Stimulated activated naive CD8-positive, alpha-beta T cell treated with anti-CD3 and anti-CD28 coated beads, Interleukin-15, Interleukin-2, amounts not matched to agents 100 ng/mL and 50 ng/mL, for 24 hours (primary cell): ENCODE data around the gene RBP7.
"Not testable (repeated sequence)": the region's sequence is repeated elsewhere in the genome, so short reads cannot be mapped to it uniquely, and the experiment has no call there.

Source experiments
- H3K27ac Mint-ChIP-seq: one replicate; pipeline ENCODE4 v1.8.0; 2021; ENCODE audit warnings: mild to moderate bottlenecking, mixed read lengths
- H3K27me3 Mint-ChIP-seq: one replicate; pipeline ENCODE4 v1.8.0; 2021; ENCODE audit warnings: mixed read lengths
- H3K36me3 Mint-ChIP-seq: one replicate; pipeline ENCODE4 v1.8.0; 2021; ENCODE audit warnings: low read depth, mixed read lengths
- H3K4me1 Mint-ChIP-seq: one replicate; pipeline ENCODE4 v1.8.0; 2021; ENCODE audit warnings: low read depth, mixed read lengths
- H3K4me3 Mint-ChIP-seq: one replicate; pipeline ENCODE4 v1.8.0; 2021; ENCODE audit warnings: mild to moderate bottlenecking, mixed read lengths
- H3K9me3 Mint-ChIP-seq: one replicate; pipeline ENCODE4 v1.8.0; 2021; ENCODE audit warnings: mixed read lengths

The RBP7 gene

DNA sequence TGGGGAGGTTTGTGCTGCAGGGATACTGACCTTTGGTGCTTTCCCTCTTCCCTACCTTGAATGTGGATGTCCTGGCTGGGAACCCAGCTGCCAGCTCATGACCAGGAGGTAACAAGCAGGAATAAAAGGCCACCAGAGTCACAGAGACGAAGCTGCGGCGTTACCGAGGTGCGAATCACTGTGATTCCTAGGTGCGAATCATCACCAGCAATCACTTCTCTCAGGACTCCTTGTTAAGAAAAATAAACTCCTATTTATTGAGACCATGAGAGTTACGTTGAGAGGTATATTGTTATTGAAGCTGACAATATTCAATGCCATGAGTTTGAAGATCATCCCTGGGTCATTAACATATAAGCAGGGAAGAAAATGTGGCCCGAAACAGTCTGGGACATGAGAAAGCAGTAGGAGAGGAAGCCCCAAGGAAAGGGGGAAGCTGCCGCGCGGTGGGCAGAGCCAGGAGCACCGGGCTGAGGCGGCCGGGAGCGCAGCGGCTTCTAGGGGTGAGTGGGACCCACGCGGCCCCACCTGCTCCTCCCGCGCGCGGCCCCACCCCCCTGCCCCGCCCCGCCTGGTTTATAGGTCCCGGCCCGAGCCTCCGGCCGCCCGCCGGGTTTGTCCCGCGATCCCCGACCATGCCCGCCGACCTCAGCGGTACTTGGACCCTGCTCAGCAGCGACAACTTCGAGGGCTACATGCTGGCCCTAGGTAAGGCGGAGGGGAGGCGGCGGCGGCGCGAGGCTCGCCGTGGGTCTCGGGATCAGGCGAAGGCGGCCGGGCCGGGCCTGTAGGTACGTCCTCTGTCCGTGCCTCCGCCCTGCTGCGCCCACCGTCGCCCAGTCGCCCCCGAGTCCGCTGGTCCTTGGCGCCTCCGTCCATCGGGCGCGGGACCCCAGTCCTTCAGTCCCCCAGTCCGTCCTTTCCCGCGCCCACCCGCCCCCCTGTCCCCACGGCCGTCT lies at the start of gene RBP7:
Gene RBP7, plus strand, starts transcription at position 605 of the 959 bp plus-strand sequence. Its CDS starts 31 bp downstream, at position 636.
- H3K36me3 Mint-ChIP-seq = no peaks in the 10 kb centered on the region
- H3K4me1 Mint-ChIP-seq = peaks cover 8% of the 10 kb centered on the region
- peaks cover 4% of the 10 kb centered on the region for H3K9me3 Mint-ChIP-seq
- peaks cover 35% of the 10 kb centered on the region for H3K27me3 Mint-ChIP-seq
- no peak within 1 kb of the TSS for H3K27ac Mint-ChIP-seq
- H3K4me3 Mint-ChIP-seq = peak within 1 kb of the TSS; percentile 75

DNA sequence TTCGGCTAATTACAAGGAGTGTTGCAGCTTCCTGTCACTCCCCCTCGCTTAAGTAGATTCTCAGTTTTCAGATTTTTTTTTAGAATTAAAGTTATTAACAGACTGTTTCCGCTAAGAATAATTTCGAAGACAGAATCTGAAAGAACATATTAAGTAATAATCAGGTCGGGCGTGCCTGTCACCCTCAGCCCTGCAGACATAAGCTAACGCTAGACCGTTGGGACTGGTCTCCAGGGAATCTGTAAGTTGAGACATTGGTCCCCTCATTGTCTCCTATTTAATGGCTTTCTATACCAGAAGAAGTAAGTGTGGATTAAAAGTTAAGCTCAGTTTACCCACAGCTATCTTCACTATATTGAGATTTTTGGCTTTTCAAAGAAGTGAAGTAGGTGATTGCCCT lies 39.3 kb upstream of the RBP7 start:
- H3K27me3 Mint-ChIP-seq = no peaks in the 10 kb centered on the region
- no peak overlapping the region for H3K4me3 Mint-ChIP-seq
- H3K27ac Mint-ChIP-seq = no peak overlapping the region
- no peaks in the 10 kb centered on the region for H3K9me3 Mint-ChIP-seq
- peaks cover 5% of the 10 kb centered on the region for H3K36me3 Mint-ChIP-seq
- no peaks in the 10 kb centered on the region for H3K4me1 Mint-ChIP-seq

GRCh38 chr1:9960011-9960410 lies 37.0 kb upstream of the RBP7 start:
- Mint-ChIP-seq H3K4me3 (no peak overlapping the region), H3K36me3 (peaks cover 8% of the 10 kb centered on the region)

DNA sequence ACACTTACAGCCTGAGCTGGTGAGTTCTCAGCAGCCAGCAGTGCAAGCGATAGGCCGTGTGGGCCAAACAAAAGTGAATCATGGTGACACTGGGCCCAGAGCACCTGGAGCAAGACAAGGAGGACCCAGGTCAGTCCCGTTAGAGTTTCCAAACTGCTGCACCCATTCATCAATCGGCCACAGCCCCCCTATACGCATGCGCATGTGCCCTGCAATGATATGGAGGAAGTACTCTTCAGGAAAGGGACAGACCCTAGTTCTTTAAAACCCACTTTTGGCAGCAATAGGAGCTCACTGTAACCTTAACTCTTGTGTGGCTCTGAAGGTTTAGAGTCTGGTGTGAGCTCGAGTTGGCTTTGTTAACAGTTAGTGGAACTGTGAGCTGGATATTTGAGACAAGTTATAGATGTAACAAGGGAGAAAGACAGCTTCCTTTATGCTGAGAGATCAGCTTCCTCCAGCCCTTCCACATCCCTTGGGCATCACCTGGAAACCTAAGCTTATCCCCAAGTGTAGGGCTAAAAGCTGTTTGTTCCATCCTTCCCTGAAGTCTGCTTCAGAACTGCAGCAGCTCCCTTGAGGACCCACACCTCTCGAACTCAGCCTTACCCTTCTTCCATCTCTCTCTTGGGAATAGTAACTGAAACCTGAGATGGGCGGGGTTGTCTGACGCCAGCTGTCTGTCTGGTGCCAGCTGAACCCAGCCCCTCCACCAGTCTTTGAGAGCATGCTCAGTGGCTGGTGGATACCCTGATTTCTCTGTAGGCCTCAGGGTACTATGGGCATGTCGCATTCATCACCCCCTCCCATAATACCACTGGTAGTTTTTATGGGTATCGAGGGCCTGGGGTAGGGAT lies 36.1 kb upstream of the RBP7 start:
- Mint-ChIP-seq H3K27me3 (no peaks in the 10 kb centered on the region), H3K4me1 (no peaks in the 10 kb centered on the region)

More at GRCh38 chr1:9960011-9960410, 37.0 kb upstream of the RBP7 start:
- no peaks in the 10 kb centered on the region for H3K9me3 Mint-ChIP-seq
- H3K4me1 Mint-ChIP-seq = no peaks in the 10 kb centered on the region
- no peaks in the 10 kb centered on the region for H3K27me3 Mint-ChIP-seq
- H3K27ac Mint-ChIP-seq = no peak overlapping the region

GRCh38 chr1:9984253-9984652 lies 12.8 kb upstream of the RBP7 start:
- no peak overlapping the region for H3K4me3 Mint-ChIP-seq
- no peaks in the 10 kb centered on the region for H3K27me3 Mint-ChIP-seq
- no peaks in the 10 kb centered on the region for H3K9me3 Mint-ChIP-seq
- peaks cover 15% of the 10 kb centered on the region for H3K36me3 Mint-ChIP-seq
- H3K4me1 Mint-ChIP-seq = no peaks in the 10 kb centered on the region
- no peak overlapping the region for H3K27ac Mint-ChIP-seq

More for the DNA sequence above, 36.1 kb upstream of the RBP7 start:
- Mint-ChIP-seq H3K4me3 (no peak overlapping the region), H3K9me3 (no peaks in the 10 kb centered on the region), H3K27ac (no peak overlapping the region), H3K36me3 (peaks cover 3% of the 10 kb centered on the region)

GRCh38 chr1:9985001-9985400 lies 12.0 kb upstream of the RBP7 start:
- Mint-ChIP-seq H3K36me3 (peaks cover 15% of the 10 kb centered on the region), H3K4me1 (no peaks in the 10 kb centered on the region), H3K4me3 (no peak overlapping the region), H3K9me3 (no peaks in the 10 kb centered on the region), H3K27me3 (no peaks in the 10 kb centered on the region), H3K27ac (no peak overlapping the region)

DNA sequence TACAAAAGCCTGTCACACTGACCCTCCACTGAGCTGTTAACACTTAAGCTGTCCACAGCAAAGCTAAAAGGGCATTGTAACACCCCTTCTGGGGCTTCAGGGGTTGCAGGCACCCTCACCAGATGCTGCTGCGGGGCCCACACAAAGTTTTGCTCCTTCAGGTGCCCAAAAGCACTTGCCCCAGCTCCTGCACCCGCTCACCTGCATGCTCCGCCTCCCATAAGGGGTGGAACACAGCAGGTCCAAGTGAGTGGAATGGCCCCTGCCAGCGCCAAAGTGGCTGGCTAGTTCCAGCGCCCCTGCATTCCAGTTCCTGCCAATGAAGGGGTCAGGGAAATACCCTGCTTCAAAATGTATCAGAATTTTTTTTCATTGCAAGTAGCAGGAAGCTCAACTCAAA lies 7.3 kb upstream of the RBP7 start:
- peaks cover 9% of the 10 kb centered on the region for H3K27me3 Mint-ChIP-seq
- H3K9me3 Mint-ChIP-seq = no peaks in the 10 kb centered on the region
- no peaks in the 10 kb centered on the region for H3K4me1 Mint-ChIP-seq
- peaks cover 4% of the 10 kb centered on the region for H3K36me3 Mint-ChIP-seq
- no peak overlapping the region for H3K27ac Mint-ChIP-seq
- H3K4me3 Mint-ChIP-seq = no peak overlapping the region

DNA sequence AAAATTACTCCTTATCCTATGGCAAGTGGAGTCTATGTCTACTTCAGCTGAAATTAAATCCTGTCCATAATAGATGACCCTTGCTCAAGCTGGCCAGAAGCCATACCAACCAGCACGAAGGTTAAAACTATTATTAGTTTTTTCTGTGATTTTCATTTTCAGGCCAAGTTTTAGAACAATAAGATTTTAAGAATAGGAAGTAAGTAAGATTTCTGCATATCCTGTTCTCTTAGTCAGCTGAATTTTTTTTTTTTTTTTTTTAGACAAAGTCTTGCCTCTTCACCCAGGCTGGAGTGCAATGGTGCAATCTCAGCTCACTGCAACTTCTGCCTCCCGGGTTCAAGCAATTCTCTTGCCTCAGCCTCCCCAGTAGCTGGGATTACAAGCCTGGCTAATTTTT lies 6.1 kb upstream of the RBP7 start:
- Mint-ChIP-seq H3K4me3 (no peak overlapping the region), H3K27me3 (peaks cover 9% of the 10 kb centered on the region), H3K9me3 (no peaks in the 10 kb centered on the region), H3K27ac (no peak overlapping the region), H3K36me3 (no peaks in the 10 kb centered on the region), H3K4me1 (no peaks in the 10 kb centered on the region)

DNA sequence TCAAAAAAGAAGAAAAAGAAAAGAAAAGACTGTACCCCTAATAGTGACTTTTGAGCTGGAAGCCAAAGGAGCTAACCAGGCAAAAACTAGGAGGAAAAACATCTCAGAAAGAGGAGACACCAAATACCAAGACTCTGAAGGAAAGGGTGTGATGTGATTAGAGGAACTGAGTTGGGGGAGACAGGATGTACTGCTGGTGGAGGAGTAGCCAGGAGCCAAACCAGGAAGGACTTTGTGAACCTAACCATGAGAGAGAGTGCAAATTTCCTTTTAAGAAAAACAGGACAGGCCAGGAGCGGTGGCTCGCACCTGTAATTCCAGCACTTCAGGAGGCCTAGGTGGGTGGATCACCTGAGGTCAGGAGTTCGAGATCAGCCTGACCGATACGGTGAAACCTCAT lies 4.1 kb upstream of the RBP7 start:
- Mint-ChIP-seq H3K4me1 (peaks cover 6% of the 10 kb centered on the region), H3K27ac (no peak overlapping the region), H3K27me3 (peaks cover 17% of the 10 kb centered on the region), H3K9me3 (no peaks in the 10 kb centered on the region), H3K4me3 (no peak overlapping the region), H3K36me3 (no peaks in the 10 kb centered on the region)

GRCh38 chr1:9993561-9994075 lies 3.4 kb upstream of the RBP7 start:
- Mint-ChIP-seq H3K4me3 (no peak overlapping the region), H3K27me3 (peaks cover 23% of the 10 kb centered on the region), H3K27ac (no peak overlapping the region), H3K9me3 (peaks cover under 1% of the 10 kb centered on the region), H3K36me3 (no peaks in the 10 kb centered on the region), H3K4me1 (peaks cover 8% of the 10 kb centered on the region)

DNA sequence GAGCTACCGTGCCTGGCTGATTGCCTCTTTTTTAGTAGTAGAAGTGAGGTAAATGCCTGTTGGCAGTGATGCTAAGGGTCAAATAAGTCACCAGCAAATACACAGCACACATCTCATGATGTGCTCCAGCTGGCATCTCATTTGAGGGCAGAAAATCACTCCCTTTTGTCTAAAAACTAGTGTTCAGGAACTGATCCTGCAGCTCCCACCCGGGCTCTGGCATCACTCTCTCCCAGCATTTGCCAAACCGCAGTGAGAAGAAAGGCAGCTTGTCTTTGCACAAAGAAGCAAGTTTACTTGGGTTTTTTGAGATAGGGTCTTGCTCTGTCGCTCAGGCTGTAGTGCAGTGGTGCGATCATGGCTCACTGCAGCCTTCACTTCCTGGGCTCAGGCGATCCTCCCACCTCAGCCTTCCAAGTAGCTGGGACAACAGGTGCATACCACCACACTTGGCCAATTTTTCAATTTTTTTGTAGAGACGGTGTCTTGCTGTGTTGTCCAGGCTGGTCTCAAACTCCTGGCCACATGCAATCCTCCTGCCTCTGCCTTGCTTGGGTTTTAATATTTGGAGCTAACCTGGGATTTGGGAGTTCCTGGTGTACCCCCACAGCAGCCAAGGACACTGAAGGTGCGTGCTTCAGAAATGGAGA lies 4.1 kb downstream of the RBP7 start:
- no peak overlapping the region for H3K27ac Mint-ChIP-seq
- H3K27me3 Mint-ChIP-seq = peaks cover 34% of the 10 kb centered on the region

DNA sequence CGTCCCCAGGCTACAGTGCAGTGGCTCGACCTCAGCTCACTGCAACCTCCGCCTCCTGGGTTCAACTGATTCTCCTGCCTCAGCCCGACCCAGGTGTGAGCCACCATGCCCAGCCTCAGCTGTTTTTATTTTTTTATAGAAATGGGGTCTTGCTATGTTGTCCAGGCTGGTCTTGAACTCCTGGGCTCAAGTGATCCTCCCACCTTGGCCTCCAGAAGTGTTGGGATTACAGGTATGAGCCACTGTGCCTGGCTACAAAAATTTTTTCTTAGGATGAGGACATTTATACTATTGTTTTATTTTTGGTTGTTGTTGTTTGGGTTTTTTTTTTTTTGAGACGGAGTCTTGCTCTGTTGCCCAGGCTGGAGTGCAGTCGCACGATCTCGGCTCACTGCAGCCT lies 8.2 kb downstream of the RBP7 start:
- not testable (repeated sequence) for H3K27ac Mint-ChIP-seq, H3K4me1 Mint-ChIP-seq, H3K9me3 Mint-ChIP-seq

More for the DNA sequence above, 4.1 kb downstream of the RBP7 start:
- H3K4me1 Mint-ChIP-seq = peaks cover 8% of the 10 kb centered on the region
- H3K4me3 Mint-ChIP-seq = no peak overlapping the region
- H3K36me3 Mint-ChIP-seq = no peaks in the 10 kb centered on the region
- H3K9me3 Mint-ChIP-seq = peaks cover 4% of the 10 kb centered on the region

GRCh38 chr1:10007169-10007568 lies 10.1 kb downstream of the RBP7 start:
- H3K4me1 Mint-ChIP-seq = no peaks in the 10 kb centered on the region
- H3K27ac Mint-ChIP-seq = no peak overlapping the region
- H3K27me3 Mint-ChIP-seq = peaks cover 8% of the 10 kb centered on the region
- no peaks in the 10 kb centered on the region for H3K36me3 Mint-ChIP-seq
- H3K9me3 Mint-ChIP-seq = no peaks in the 10 kb centered on the region
- no peak overlapping the region for H3K4me3 Mint-ChIP-seq

More for the DNA sequence above, 8.2 kb downstream of the RBP7 start:
- not testable (repeated sequence) for H3K4me3 Mint-ChIP-seq, H3K36me3 Mint-ChIP-seq
- peaks cover 14% of the 10 kb centered on the region for H3K27me3 Mint-ChIP-seq

GRCh38 chr1:10014016-10014415 lies 17.0 kb downstream of the RBP7 start:
- H3K4me1 Mint-ChIP-seq = no peaks in the 10 kb centered on the region
- H3K27ac Mint-ChIP-seq = no peak overlapping the region
- H3K27me3 Mint-ChIP-seq = peaks cover 2% of the 10 kb centered on the region
- no peaks in the 10 kb centered on the region for H3K36me3 Mint-ChIP-seq
- no peak overlapping the region for H3K4me3 Mint-ChIP-seq
- H3K9me3 Mint-ChIP-seq = no peaks in the 10 kb centered on the region
